Measurements from ENCODE around the gene ZBTB47.

DNA sequence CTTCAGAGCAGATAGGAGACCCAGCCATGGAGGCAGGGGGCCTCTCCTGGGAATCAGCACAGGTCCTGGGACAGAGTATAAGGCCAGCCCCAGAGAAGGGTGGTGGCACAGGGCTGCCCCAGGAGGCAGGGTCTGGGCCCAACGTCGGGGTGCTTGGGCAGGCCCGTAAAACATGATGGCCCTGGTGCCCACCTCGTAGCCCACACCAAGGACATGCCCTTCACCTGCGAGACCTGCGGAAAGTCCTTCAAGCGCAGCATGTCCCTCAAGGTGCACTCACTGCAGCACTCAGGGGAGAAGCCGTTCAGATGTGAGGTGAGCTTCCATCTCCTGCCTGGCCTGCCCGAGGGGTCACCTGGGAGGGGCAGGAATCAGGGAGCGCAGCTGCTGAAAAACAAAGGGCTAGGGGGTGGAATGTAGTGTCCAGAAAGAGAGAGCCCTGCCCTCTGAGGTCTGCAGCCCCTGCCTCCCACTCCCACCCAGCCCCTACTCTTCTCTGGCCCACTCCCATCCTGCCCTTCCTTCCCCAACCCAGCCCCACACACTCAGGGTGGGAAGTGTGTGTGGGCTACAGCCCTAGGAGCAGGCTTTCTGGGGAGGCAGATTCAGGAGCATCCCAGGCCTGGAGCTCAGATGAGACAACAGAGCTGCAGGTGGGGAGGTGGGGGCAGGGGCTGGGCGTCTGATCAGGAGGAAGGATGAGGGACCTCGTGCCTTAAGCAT, 9.5 kb downstream of the ZBTB47 start:
- no peak for TF ChIP-seq POLR2A (IDR thresholded peaks at IDR 0.05)
- TF ChIP-seq, protein P1, sequence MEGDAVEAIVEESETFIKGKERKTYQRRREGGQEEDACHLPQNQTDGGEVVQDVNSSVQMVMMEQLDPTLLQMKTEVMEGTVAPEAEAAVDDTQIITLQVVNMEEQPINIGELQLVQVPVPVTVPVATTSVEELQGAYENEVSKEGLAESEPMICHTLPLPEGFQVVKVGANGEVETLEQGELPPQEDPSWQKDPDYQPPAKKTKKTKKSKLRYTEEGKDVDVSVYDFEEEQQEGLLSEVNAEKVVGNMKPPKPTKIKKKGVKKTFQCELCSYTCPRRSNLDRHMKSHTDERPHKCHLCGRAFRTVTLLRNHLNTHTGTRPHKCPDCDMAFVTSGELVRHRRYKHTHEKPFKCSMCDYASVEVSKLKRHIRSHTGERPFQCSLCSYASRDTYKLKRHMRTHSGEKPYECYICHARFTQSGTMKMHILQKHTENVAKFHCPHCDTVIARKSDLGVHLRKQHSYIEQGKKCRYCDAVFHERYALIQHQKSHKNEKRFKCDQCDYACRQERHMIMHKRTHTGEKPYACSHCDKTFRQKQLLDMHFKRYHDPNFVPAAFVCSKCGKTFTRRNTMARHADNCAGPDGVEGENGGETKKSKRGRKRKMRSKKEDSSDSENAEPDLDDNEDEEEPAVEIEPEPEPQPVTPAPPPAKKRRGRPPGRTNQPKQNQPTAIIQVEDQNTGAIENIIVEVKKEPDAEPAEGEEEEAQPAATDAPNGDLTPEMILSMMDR (IDR thresholded peaks at IDR 0.05): no peak
